DMS53 (cell line): ENCODE results near the gene CACNA1H.

Experiments used
- DNase-seq: peaks from one replicate; lab custom pipeline; 2025; lab: John Stamatoyannopoulos, UW

The CACNA1H gene

GRCh38 chr16:1158456-1159324 lies 5.8 kb downstream of the CACNA1H start:
- DNase-seq = no peak

- DNase-seq = no peak
Measured at GRCh38 chr16:1159325-1159972, 6.5 kb downstream of the CACNA1H start.

GRCh38 chr16:1159973-1160772 lies 7.3 kb downstream of the CACNA1H start:
- DNase-seq = peak; percentile 40

- no peak for DNase-seq
Measured at GRCh38 chr16:1160773-1161348, 8.0 kb downstream of the CACNA1H start.

GRCh38 chr16:1162701-1163566 lies 10.0 kb downstream of the CACNA1H start:
- no peak for DNase-seq

GRCh38 chr16:1163567-1164055 lies 10.7 kb downstream of the CACNA1H start:
- no peak for DNase-seq

GRCh38 chr16:1164382-1164781 lies 11.5 kb downstream of the CACNA1H start:
- no peak for DNase-seq

- no peak for DNase-seq
Measured at GRCh38 chr16:1164975-1165374, 12.1 kb downstream of the CACNA1H start.

- DNase-seq = no peak
Measured at GRCh38 chr16:1165511-1165910, 12.6 kb downstream of the CACNA1H start.

GRCh38 chr16:1167276-1168107 lies 14.6 kb downstream of the CACNA1H start:
- DNase-seq = peak; percentile 77

- DNase-seq = no peak
Measured at GRCh38 chr16:1168837-1169236, 15.9 kb downstream of the CACNA1H start.

GRCh38 chr16:1169285-1170075 lies 16.6 kb downstream of the CACNA1H start:
- DNase-seq = no peak

GRCh38 chr16:1170076-1170418 lies 17.1 kb downstream of the CACNA1H start:
- DNase-seq = no peak

GRCh38 chr16:1171001-1171400 lies 18.1 kb downstream of the CACNA1H start:
- no peak for DNase-seq

GRCh38 chr16:1171854-1172428 lies 19.0 kb downstream of the CACNA1H start:
- no peak for DNase-seq

- no peak for DNase-seq
Measured at GRCh38 chr16:1172651-1173050, 19.7 kb downstream of the CACNA1H start.

- no peak for DNase-seq
Measured at GRCh38 chr16:1173788-1174451, 21.0 kb downstream of the CACNA1H start.
